HG03571 (cell line): ENCODE data around the gene DNHD1.

Experiments used
- ATAC-seq: cut with Tn5 transposase; IDR thresholded peaks from one replicate; pipeline ENCODE4 v1.9.1; 2021; ENCODE audit not compliant: unreplicated experiment

Gene DNHD1

GRCh38 chr11:6497069-6497839 lies at the start of gene DNHD1:
DNHD1 (plus strand) TSS chr11:6497280; CDS start chr11:6498216, 936 bp downstream.
- ATAC-seq: no peak

- ATAC-seq: no peak
Measured at GRCh38 chr11:6448574-6448973, 48.5 kb upstream of the DNHD1 start.

- ATAC-seq: no peak
Measured at GRCh38 chr11:6452219-6452618, 44.9 kb upstream of the DNHD1 start.

- no peak for ATAC-seq
Measured at GRCh38 chr11:6453152-6453551, 43.9 kb upstream of the DNHD1 start.

- ATAC-seq: no peak
Measured at GRCh38 chr11:6455070-6455469, 42.0 kb upstream of the DNHD1 start.

- no peak for ATAC-seq
Measured at GRCh38 chr11:6456361-6457073, 40.6 kb upstream of the DNHD1 start.

- no peak for ATAC-seq
Measured at GRCh38 chr11:6457581-6458320, 39.3 kb upstream of the DNHD1 start.

GRCh38 chr11:6458352-6459098 lies 38.6 kb upstream of the DNHD1 start:
- ATAC-seq: no peak

- ATAC-seq: no peak
Measured at GRCh38 chr11:6459099-6459450, 38.0 kb upstream of the DNHD1 start.

GRCh38 chr11:6468712-6469495 lies 28.2 kb upstream of the DNHD1 start:
- ATAC-seq: peak; percentile 59

- ATAC-seq: no peak
Measured at GRCh38 chr11:6469599-6469998, 27.5 kb upstream of the DNHD1 start.

- no peak for ATAC-seq
Measured at GRCh38 chr11:6472934-6473333, 24.1 kb upstream of the DNHD1 start.

- ATAC-seq: peak; percentile 63
Measured at GRCh38 chr11:6473451-6474412, 23.3 kb upstream of the DNHD1 start, which contains the start of gene TRIM3. TRIM3 (minus strand) TSS chr11:6473941; CDS start chr11:6465695, 8,246 bp downstream.

- ATAC-seq: no peak
Measured at GRCh38 chr11:6474413-6474792, 22.7 kb upstream of the DNHD1 start.

GRCh38 chr11:6474806-6475500 lies 22.1 kb upstream of the DNHD1 start:
- ATAC-seq: no peak

- no peak for ATAC-seq
Measured at GRCh38 chr11:6475936-6476335, 21.1 kb upstream of the DNHD1 start.

GRCh38 chr11:6476571-6476970 lies 20.5 kb upstream of the DNHD1 start:
- no peak for ATAC-seq

GRCh38 chr11:6480299-6480914 lies 16.7 kb upstream of the DNHD1 start:
- ATAC-seq: no peak
